Pancreas (tissue), 10 donors: Measurements from ENCODE around the gene CTCF. TPM values are rescaled to one million over a fixed set of nuclear protein-coding genes. Genes with fewer than 3 reads are reported as not detected.
A peak's percentile ranks its signal among the peaks of the same experiment; 100 is the strongest.

ENCODE experiments used
- ATAC-seq, 4 donors: fragments of 200-7000 bp; cut with Tn5 transposase; one replicate each; pipeline versions ENCODE4 v1.8.0 to v1.9.1; 2020; ENCODE audit warnings: mild to moderate bottlenecking in 4 of 4, moderate library complexity in 4 of 4
- DNase-seq, 6 donors: peaks; one replicate each; pipeline ENCODE4 v3.0.0-alpha.2; 2020
- FAIRE-seq: peaks from 2 replicates; lab custom pipeline; 2012; peaks lifted over from hg19 to GRCh38; lab: Jason Lieb, UNC
- H3K27ac ChIP-seq, 4 donors: fragments of 200-600 bp; sonication (generic); 1 replicate in 3 of 4; 2 replicates in 1 of 4; pipeline versions ENCODE4 v1.5.0 to v1.8.0; 2020
- H3K27me3 ChIP-seq, 4 donors: fragments of 200-600 bp; one replicate each; pipeline ENCODE4 v1.8.0; 2021
- H3K36me3 ChIP-seq, 3 donors: fragments of 200-600 bp; sonication (generic) in 1 of 3; one replicate each; pipeline versions ENCODE4 v1.5.0 to v1.8.0; 2020 to 2021
- H3K4me1 ChIP-seq, 3 donors: fragments of 200-600 bp; one replicate each; pipeline ENCODE4 v1.8.0; 2021
- H3K4me3 ChIP-seq, 4 donors: fragments of 200-600 bp; sonication (generic) in 2 of 4; one replicate each; pipeline versions ENCODE4 v1.5.0 to v1.8.0; 2020 to 2021
- H3K9me3 ChIP-seq, 4 donors: fragments of 200-600 bp; one replicate each; pipeline ENCODE4 v1.8.0; 2021
- CTCF ChIP-seq, 4 donors: fragments of 200-600 bp; sonication (generic) in 3 of 4; IDR thresholded peaks; one replicate each; pipeline versions ENCODE4 v1.5.0 to v1.8.0; 2021; ENCODE audit warnings: antibody characterized with exemption in 4 of 4
- WGBS, 2 donors: extraction: QIAGEN DNeasy Blood & Tissue Kit; methylation state at CpG; one replicate each; pipeline ENCODE4 v1.1.7; 2013; 5-methylcytosine and 5-hydroxymethylcytosine counted together
- intact Hi-C, 3 donors: fragments of 100-400 bp; cut with DNase I; formaldehyde crosslinking; loops; one replicate each; pipeline versions ENCODE4 v1.11.1 to v1.14.2; 2022
- polyA plus RNA-seq, 2 donors: library from polyadenylated mRNA; stranded (reverse); fragments of 200-250 nt; gene quantifications; one replicate each; pipeline ENCODE4 v1.2.3, GENCODE V29; 2013
- total RNA-seq, 6 donors: library from RNA; stranded (reverse); fragmentation: NEBNext Ultra II Directional in 4 of 6; extraction: Animal tissue kit (Norgen Biotek cat#: 25700) in 4 of 6; gene quantifications; one replicate each; pipeline versions ENCODE4 v1.2.1 to v1.2.4, GENCODE V29; 2021 to 2023
- donor health status: healthy with polysubstance abuse.
- donor health status: DM: no; HTN: no; CAD: no; lungs with moderate emphysema.
- donor health status: DM: no; HTN: no; CAD: no.
- donor health status: control.
- donor health status: control.
- donor health status: Bipolar disorder and iron deficiency.
- donor health status: DM: yes; HTN: yes; CAD: no.
- donor health status: DM: no; HTN: no; CAD: no.
- donor health status: DM: no; HTN: no; CAD: no.
- donor health status: DM: yes; HTN: yes; CAD: no.

The CTCF gene
- total and polyA plus RNA-seq, 8 donors: 13.3 to 25.2 (median 17.0) TPM

GRCh38 chr16:67544329-67544841, 17.9 kb upstream of the CTCF start:
- TF ChIP-seq CTCF (IDR thresholded peaks at IDR 0.05): no peak
- no peaks in the 10 kb centered on the region for H3K9me3 ChIP-seq
- FAIRE-seq: no peak
- H3K4me3 ChIP-seq: no peak overlapping the region
- no peak for ATAC-seq
- intact Hi-C loops: no loop called here
- peaks cover 6 to 19% (median 15%) of the 10 kb centered on the region in 3 donors for H3K4me1 ChIP-seq
- no peaks in the 10 kb centered on the region for H3K27me3 ChIP-seq
- no peak overlapping the region for H3K27ac ChIP-seq
- peaks cover 0 to 21% (median 6%) of the 10 kb centered on the region in 3 donors for H3K36me3 ChIP-seq
- peak in 3 of 6 donors; percentile 27 to 77 (median 40) for DNase-seq
- WGBS, 2 donors: 81 to 89% methylated on average over 13 of the region's 13 CpGs

- Histone ChIP-seq H3K27me3 (no peaks in the 10 kb centered on the region), H3K36me3 (peaks cover 0 to 21% (median 6%) of the 10 kb centered on the region in 3 donors), H3K27ac (no peak overlapping the region), H3K4me3 (no peak overlapping the region), H3K9me3 (no peaks in the 10 kb centered on the region), H3K4me1 (peaks cover 6 to 19% (median 15%) of the 10 kb centered on the region in 3 donors)
- TF ChIP-seq CTCF (IDR thresholded peaks at IDR 0.05): no peak
- DNase-seq (peak in 2 of 6 donors; percentile 16 to 66), FAIRE-seq (no peak), ATAC-seq (no peak)
- intact Hi-C loops: no loop called here
- 74 to 84% methylated on average over 15 of the region's 15 CpGs for WGBS, 2 donors
Observed at GRCh38 chr16:67544844-67545664, 17.3 kb upstream of the CTCF start.

GRCh38 chr16:67545665-67546024, 16.7 kb upstream of the CTCF start:
- intact Hi-C loops: no loop called here
- Histone ChIP-seq H3K4me1 (peaks cover 6 to 18% (median 15%) of the 10 kb centered on the region in 3 donors), H3K4me3 (no peak overlapping the region), H3K27ac (no peak overlapping the region), H3K36me3 (peaks cover 0 to 21% (median 6%) of the 10 kb centered on the region in 3 donors), H3K9me3 (no peaks in the 10 kb centered on the region), H3K27me3 (no peaks in the 10 kb centered on the region)
- DNase-seq: peak in 2 of 6 donors; percentile 16 to 36
- no peak for ATAC-seq
- TF ChIP-seq CTCF (IDR thresholded peaks at IDR 0.05): no peak
- FAIRE-seq: no peak
- 73 to 82% methylated on average over 13 to 14 of the region's 14 CpGs for WGBS, 2 donors

- peak in 1 of 6 donors; percentile 41 for DNase-seq
- WGBS, 2 donors: 56 to 72% methylated on average over 6 to 7 of the region's 7 CpGs
- Histone ChIP-seq H3K4me1 (peaks cover 6 to 15% (median 15%) of the 10 kb centered on the region in 3 donors), H3K27me3 (no peaks in the 10 kb centered on the region), H3K9me3 (no peaks in the 10 kb centered on the region), H3K4me3 (no peak overlapping the region), H3K27ac (peak overlapping the region in 3 of 4 donors; percentile 25 to 53 (median 52)), H3K36me3 (peaks cover 0 to 21% (median 6%) of the 10 kb centered on the region in 3 donors)
- TF ChIP-seq CTCF (IDR thresholded peaks at IDR 0.05): no peak
- intact Hi-C loops: no loop called here
- FAIRE-seq: no peak
- ATAC-seq: no peak
Observed at GRCh38 chr16:67546091-67546501, 16.2 kb upstream of the CTCF start.
